SK-N-MC (cell line): ENCODE data around the gene HOXC9.

ENCODE experiments used
- DNase-seq: peaks from one replicate; pipeline ENCODE4 v3.0.0-alpha.2; 2011; ENCODE audit warnings: low read depth, low spot score
- H3K27ac ChIP-seq: fragments of 200-600 bp; sonication (generic); 2 replicates; pipeline ENCODE4 v1.5.1; 2016; ENCODE audit warnings: mixed run types
- H3K36me3 ChIP-seq: fragments of 200-600 bp; sonication (generic); 2 replicates; pipeline ENCODE4 v1.6.1; 2017; ENCODE audit warnings: antibody characterized with exemption, low read length, mixed read lengths; ENCODE audit not compliant: insufficient read depth
- H3K4me3 ChIP-seq: fragments of 200-600 bp; sonication (generic); 2 replicates; pipeline ENCODE4 v1.5.1; 2016
- H3K9ac ChIP-seq: fragments of 200-600 bp; sonication (generic); 2 replicates; pipeline ENCODE4 v1.8.0; 2017; ENCODE audit warnings: mixed run types, mixed read lengths; ENCODE audit not compliant: insufficient read length
- H3K9me3 ChIP-seq: fragments of 200-600 bp; sonication (generic); 2 replicates; pipeline ENCODE4 v1.6.1; 2017; ENCODE audit warnings: low read depth, mild to moderate bottlenecking, antibody characterized with exemption, low read length, moderate library complexity, mixed read lengths
- EZH2 ChIP-seq: fragments of 200-600 bp; sonication (generic); IDR thresholded peaks from one replicate; pipeline ENCODE4 v1.6.1; 2017; ENCODE audit warnings: antibody characterized with exemption
- FOXP2 ChIP-seq: optimal IDR thresholded peaks from 2 replicates; pipeline ENCODE3; 2011; ENCODE audit warnings: mild to moderate bottlenecking, moderate library complexity; ENCODE audit not compliant: insufficient read depth; ENCODE audit errors: extremely low read length, control extremely low read depth
- POLR2AphosphoS5 ChIP-seq: IDR thresholded peaks from 2 replicates; pipeline ENCODE4 v1.6.1; 2012; ENCODE audit warnings: mild to moderate bottlenecking, low read depth, low read length, borderline replicate concordance

Gene HOXC9

DNA sequence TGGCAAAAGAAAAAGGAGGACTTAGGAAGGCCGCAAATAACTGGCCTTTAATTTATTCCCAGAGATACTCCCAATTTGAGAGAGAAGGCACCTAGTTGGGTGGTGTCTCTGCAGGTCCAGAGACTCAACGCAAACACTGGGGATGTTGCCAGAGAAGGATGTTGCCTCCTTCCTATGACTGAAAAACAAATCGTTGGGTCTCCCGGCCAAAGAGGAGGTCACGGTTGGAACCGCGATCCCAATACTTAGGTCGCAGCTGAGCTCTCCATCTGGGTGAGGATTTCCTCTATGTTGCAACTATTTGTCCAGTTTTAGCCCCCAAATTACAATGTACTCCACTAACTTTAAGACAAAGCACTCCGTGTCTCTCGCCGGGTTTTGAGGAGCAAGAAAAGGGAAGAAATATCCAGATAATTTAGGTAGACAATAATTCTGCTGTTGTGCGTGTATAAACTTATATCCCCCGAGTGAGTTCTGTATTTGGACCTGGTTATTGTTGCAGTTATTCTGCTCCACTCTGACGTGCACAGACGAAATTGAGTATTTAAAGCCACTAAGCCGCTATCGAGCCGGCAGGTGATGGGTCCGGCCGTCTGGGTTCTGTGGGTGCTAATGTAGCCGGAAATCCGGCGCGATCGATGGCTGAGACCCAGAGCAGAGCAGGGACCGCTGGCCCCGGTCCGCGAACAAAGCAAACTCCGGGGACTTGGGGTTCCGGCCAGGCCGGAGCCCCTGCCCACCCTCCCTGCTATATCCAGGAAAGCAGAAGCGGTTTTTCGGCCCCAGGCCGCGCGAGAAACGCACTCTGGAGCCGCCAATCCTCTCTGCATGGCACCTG is 39.6 kb upstream of the HOXC9 start:
- H3K36me3 ChIP-seq: peaks cover 24% of the 10 kb centered on the region
- no peak for DNase-seq
- H3K4me3 ChIP-seq: no peak overlapping the region
- no peaks in the 10 kb centered on the region for H3K9me3 ChIP-seq
- H3K9ac ChIP-seq: no peak overlapping the region
- TF ChIP-seq POLR2AphosphoS5: no peak
- TF ChIP-seq EZH2: no peak
- TF ChIP-seq FOXP2: no peak
- 0 out of 2 replicates have a peak overlapping the region, but pooled peaks have one; percentile 28 for H3K27ac ChIP-seq

DNA sequence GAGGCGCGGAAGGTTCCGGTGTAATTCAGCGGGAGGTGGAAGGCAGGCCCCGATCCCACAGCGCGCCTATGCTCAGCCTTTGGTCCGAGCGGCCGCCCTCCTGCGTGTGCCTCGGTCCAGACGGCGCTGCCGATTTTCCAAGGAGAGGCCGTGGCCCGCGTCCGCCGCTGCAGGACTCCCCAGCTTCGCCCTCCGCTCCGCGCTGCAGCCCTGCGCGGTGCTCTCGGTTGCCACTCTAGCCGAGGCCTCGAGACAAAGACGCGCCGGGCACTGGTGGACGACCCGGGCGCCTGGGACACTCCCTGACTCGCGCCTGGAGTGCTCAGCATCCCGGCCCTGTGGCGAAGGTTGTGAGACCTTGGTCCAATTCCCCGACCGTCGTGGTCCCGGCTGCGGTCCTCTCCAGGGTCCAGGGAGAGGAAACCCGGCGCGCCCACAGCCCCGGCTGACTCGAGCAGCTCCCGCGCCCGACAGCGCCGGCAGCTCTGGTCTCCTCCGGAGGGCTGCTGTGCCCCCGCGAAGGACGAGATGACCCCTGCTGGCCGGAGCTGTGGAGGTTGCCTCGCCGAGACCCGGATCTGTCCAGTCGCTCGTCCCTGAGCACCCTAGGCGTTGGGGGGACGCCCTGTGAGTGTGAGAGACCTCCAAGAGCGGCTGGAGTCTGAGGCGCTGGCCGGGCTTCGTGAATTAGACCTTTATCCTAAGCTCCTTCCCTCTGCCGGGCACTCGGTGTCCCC is 38.8 kb upstream of the HOXC9 start:
- no peak overlapping the region for H3K9ac ChIP-seq
- H3K9me3 ChIP-seq: no peaks in the 10 kb centered on the region
- H3K4me3 ChIP-seq: no peak overlapping the region
- peaks cover 25% of the 10 kb centered on the region for H3K36me3 ChIP-seq
- DNase-seq: no peak
- TF ChIP-seq FOXP2: no peak
- no peak for TF ChIP-seq EZH2
- no peak for TF ChIP-seq POLR2AphosphoS5
- H3K27ac ChIP-seq: no peak overlapping the region

GRCh38 chr12:53963005-53963404 is 37.0 kb upstream of the HOXC9 start:
- no peak overlapping the region for H3K4me3 ChIP-seq
- H3K27ac ChIP-seq: peak overlapping the region; percentile 45
- TF ChIP-seq FOXP2 (no peak), EZH2 (no peak), POLR2AphosphoS5 (no peak)
- H3K9me3 ChIP-seq: no peaks in the 10 kb centered on the region
- no peak overlapping the region for H3K9ac ChIP-seq
- peaks cover 25% of the 10 kb centered on the region for H3K36me3 ChIP-seq
- DNase-seq: no peak

DNA sequence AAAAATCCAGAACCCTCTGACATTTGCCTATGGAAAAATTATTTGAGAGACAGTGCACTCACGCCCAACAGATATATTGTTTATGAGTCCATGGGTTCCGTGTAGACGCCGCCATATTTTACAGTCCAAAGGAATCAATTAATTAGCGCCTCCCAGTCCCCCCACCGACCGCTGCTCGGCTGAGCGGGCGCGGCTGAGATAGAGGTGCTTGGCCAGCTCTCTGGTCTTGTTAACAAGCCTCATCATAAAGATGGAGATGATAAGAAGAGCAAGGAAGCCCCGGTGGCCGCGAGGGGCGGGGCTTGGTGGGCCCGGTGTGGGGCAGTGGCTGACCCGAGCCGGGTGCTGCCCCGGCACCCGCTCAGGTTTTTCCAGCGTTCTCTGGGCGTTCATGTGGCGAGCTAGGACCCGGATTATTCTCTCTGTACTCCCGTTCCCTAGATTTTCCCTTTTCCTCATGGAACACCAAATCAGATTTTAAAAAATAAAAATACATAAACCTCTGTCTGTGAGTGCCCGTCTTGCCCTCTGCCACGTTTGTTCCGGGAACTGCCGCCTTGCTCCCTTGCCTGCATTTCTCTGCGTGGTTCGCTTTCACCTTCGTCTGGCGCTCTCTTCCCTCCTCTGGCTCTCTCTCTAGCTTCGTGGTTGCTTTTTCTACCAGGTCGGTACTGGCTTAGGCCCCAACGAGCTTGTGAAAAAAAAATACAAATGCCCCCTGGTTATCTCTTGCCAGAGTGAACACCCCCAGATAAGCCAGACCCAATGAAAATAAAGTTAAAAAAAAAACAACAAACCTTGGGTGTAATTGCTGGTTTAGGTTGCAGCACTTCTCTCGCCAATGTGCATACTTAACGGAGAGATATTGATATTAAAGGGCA is 36.3 kb upstream of the HOXC9 start:
- no peaks in the 10 kb centered on the region for H3K9me3 ChIP-seq
- H3K9ac ChIP-seq: peak overlapping the region; percentile 50
- DNase-seq: no peak
- peaks cover 25% of the 10 kb centered on the region for H3K36me3 ChIP-seq
- TF ChIP-seq FOXP2 (no peak), EZH2 (no peak), POLR2AphosphoS5 (no peak)
- H3K27ac ChIP-seq: peak overlapping the region; percentile 94
- H3K4me3 ChIP-seq: peak overlapping the region; percentile 94; the same call in 1 of the 2 replicates

GRCh38 chr12:53964315-53964713 is 35.6 kb upstream of the HOXC9 start:
- H3K36me3 ChIP-seq: peaks cover 25% of the 10 kb centered on the region
- peak overlapping the region; percentile 50 for H3K9ac ChIP-seq
- peak overlapping the region; percentile 94 for H3K27ac ChIP-seq
- peak overlapping the region; percentile 94 for H3K4me3 ChIP-seq
- TF ChIP-seq FOXP2: no peak
- TF ChIP-seq EZH2: no peak
- no peak for TF ChIP-seq POLR2AphosphoS5
- H3K9me3 ChIP-seq: no peaks in the 10 kb centered on the region
- no peak for DNase-seq

GRCh38 chr12:53965281-53966084 is 34.5 kb upstream of the HOXC9 start:
- DNase-seq: no peak
- H3K27ac ChIP-seq: peak overlapping the region; percentile 94
- H3K36me3 ChIP-seq: peaks cover 25% of the 10 kb centered on the region
- peak overlapping the region; percentile 94 for H3K4me3 ChIP-seq
- H3K9ac ChIP-seq: peak overlapping the region; percentile 84
- TF ChIP-seq EZH2: no peak
- TF ChIP-seq FOXP2: no peak
- TF ChIP-seq POLR2AphosphoS5: no peak
- H3K9me3 ChIP-seq: no peaks in the 10 kb centered on the region

GRCh38 chr12:53966085-53966384 is 33.9 kb upstream of the HOXC9 start:
- TF ChIP-seq EZH2 (no peak), POLR2AphosphoS5 (no peak), FOXP2 (no peak)
- H3K27ac ChIP-seq: peak overlapping the region; percentile 94
- H3K36me3 ChIP-seq: peaks cover 25% of the 10 kb centered on the region
- H3K9ac ChIP-seq: peak overlapping the region; percentile 84
- no peaks in the 10 kb centered on the region for H3K9me3 ChIP-seq
- DNase-seq: no peak
- peak overlapping the region; percentile 94 for H3K4me3 ChIP-seq
